Measurements from ENCODE around the gene ZFAND2A.
"Not testable (repeated sequence)": the region's sequence is repeated elsewhere in the genome, so short reads cannot be mapped to it uniquely, and the experiment has no call there.

The ZFAND2A gene

GRCh38 chr7:1156782-1157535 lies 3.0 kb downstream of the ZFAND2A start:
- TF ChIP-seq CTCF (IDR thresholded peaks at IDR 0.05; ENCODE audit: insufficient read depth, low read depth, low read length, missing control alignments): no peak
- peak; percentile 54 for DNase-seq (ENCODE audit: low read depth)
- no peak overlapping the region for H3K4me3 ChIP-seq (ENCODE audit: low read length)

GRCh38 chr7:1155818-1156781 lies 3.9 kb downstream of the ZFAND2A start:
- not testable (repeated sequence) for DNase-seq (ENCODE audit: low read depth); H3K4me3 ChIP-seq (ENCODE audit: low read length)

GRCh38 chr7:1154172-1154739 lies 5.7 kb downstream of the ZFAND2A start:
- DNase-seq (ENCODE audit: low read depth): no peak
- no peak for TF ChIP-seq CTCF (IDR thresholded peaks at IDR 0.05; ENCODE audit: insufficient read depth, low read depth, low read length, missing control alignments)
- H3K4me3 ChIP-seq (ENCODE audit: low read length): no peak overlapping the region

- no peak for DNase-seq (ENCODE audit: low read depth)
- no peak overlapping the region for H3K4me3 ChIP-seq (ENCODE audit: low read length)
- no peak for TF ChIP-seq CTCF (IDR thresholded peaks at IDR 0.05; ENCODE audit: insufficient read depth, low read depth, low read length, missing control alignments)
Observed at GRCh38 chr7:1152492-1152891, 7.5 kb downstream of the ZFAND2A start.

GRCh38 chr7:1151653-1152425 lies 8.2 kb downstream of the ZFAND2A start:
- no peak overlapping the region for H3K4me3 ChIP-seq (ENCODE audit: low read length)
- no peak for DNase-seq (ENCODE audit: low read depth)
- TF ChIP-seq CTCF (IDR thresholded peaks at IDR 0.05; ENCODE audit: insufficient read depth, low read depth, low read length, missing control alignments): no peak

GRCh38 chr7:1151156-1151555 lies 8.8 kb downstream of the ZFAND2A start:
- no peak for DNase-seq (ENCODE audit: low read depth)
- TF ChIP-seq CTCF (IDR thresholded peaks at IDR 0.05; ENCODE audit: insufficient read depth, low read depth, low read length, missing control alignments): no peak
- H3K4me3 ChIP-seq (ENCODE audit: low read length): no peak overlapping the region
